Body of pancreas (tissue), 4 donors: ENCODE data around the gene ESRRB.

Experiments used
- POLR2A ChIP-seq, 3 donors: fragments of 450-650 bp; IDR thresholded peaks; one replicate each; pipeline ENCODE4 v1.6.1; 2016; ENCODE audit warnings: antibody characterized with exemption in 3 of 3, mild to moderate bottlenecking in 2 of 3
- TF ChIP-seq, protein P1 (sequence below), 7 experiments: fragments of 450-650 bp in 4 of 7; fragments of 200-600 bp in 3 of 7; sonication (generic) in 3 of 7; IDR thresholded peaks; one replicate each; pipeline ENCODE4 v1.5.1; 2016 to 2019; ENCODE audit warnings: antibody characterized with exemption in 7 of 7

DNA sequence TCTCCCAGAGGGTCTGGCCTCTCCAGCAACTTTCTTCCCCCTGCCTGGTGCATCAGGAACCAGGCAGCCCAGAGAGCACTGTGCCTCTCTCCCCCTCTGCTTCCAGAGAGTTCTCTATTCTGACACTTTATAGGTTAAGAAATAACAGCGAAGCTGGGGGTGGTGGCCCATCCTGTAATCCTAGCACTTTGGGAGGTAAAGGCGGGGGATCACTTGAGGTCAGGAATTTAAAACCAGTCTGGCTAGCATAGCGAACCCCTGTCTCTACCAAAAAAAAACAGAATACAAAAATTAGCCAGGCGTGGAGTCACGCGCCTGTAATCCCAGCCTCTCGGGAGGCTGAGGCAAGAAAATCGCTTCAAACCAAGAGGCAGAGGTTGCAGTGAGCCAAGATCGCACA lies 58.3 kb downstream of the ESRRB start:
- TF ChIP-seq, protein P1, sequence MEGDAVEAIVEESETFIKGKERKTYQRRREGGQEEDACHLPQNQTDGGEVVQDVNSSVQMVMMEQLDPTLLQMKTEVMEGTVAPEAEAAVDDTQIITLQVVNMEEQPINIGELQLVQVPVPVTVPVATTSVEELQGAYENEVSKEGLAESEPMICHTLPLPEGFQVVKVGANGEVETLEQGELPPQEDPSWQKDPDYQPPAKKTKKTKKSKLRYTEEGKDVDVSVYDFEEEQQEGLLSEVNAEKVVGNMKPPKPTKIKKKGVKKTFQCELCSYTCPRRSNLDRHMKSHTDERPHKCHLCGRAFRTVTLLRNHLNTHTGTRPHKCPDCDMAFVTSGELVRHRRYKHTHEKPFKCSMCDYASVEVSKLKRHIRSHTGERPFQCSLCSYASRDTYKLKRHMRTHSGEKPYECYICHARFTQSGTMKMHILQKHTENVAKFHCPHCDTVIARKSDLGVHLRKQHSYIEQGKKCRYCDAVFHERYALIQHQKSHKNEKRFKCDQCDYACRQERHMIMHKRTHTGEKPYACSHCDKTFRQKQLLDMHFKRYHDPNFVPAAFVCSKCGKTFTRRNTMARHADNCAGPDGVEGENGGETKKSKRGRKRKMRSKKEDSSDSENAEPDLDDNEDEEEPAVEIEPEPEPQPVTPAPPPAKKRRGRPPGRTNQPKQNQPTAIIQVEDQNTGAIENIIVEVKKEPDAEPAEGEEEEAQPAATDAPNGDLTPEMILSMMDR (IDR thresholded peaks at IDR 0.05): no peak
- TF ChIP-seq POLR2A (IDR thresholded peaks at IDR 0.05): no peak
